ENCODE measurements around the gene GSC2.

The GSC2 gene

GRCh38 chr22:19114984-19115552 lies 35.0 kb downstream of the GSC2 start:
- TF ChIP-seq GABPA (IDR thresholded peaks at IDR 0.05; ENCODE audit: low read depth) (no peak), POLR2AphosphoS5 (IDR thresholded peaks at IDR 0.05; ENCODE audit: low read depth) (no peak), SPI1 (IDR thresholded peaks at IDR 0.05; ENCODE audit: borderline replicate concordance, low read depth) (no peak)
- TF ChIP-seq, protein P1, sequence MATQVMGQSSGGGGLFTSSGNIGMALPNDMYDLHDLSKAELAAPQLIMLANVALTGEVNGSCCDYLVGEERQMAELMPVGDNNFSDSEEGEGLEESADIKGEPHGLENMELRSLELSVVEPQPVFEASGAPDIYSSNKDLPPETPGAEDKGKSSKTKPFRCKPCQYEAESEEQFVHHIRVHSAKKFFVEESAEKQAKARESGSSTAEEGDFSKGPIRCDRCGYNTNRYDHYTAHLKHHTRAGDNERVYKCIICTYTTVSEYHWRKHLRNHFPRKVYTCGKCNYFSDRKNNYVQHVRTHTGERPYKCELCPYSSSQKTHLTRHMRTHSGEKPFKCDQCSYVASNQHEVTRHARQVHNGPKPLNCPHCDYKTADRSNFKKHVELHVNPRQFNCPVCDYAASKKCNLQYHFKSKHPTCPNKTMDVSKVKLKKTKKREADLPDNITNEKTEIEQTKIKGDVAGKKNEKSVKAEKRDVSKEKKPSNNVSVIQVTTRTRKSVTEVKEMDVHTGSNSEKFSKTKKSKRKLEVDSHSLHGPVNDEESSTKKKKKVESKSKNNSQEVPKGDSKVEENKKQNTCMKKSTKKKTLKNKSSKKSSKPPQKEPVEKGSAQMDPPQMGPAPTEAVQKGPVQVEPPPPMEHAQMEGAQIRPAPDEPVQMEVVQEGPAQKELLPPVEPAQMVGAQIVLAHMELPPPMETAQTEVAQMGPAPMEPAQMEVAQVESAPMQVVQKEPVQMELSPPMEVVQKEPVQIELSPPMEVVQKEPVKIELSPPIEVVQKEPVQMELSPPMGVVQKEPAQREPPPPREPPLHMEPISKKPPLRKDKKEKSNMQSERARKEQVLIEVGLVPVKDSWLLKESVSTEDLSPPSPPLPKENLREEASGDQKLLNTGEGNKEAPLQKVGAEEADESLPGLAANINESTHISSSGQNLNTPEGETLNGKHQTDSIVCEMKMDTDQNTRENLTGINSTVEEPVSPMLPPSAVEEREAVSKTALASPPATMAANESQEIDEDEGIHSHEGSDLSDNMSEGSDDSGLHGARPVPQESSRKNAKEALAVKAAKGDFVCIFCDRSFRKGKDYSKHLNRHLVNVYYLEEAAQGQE (IDR thresholded peaks at IDR 0.05; ENCODE audit: insufficient replicate concordance, low read depth), result no peak
- TF ChIP-seq, protein P2, sequence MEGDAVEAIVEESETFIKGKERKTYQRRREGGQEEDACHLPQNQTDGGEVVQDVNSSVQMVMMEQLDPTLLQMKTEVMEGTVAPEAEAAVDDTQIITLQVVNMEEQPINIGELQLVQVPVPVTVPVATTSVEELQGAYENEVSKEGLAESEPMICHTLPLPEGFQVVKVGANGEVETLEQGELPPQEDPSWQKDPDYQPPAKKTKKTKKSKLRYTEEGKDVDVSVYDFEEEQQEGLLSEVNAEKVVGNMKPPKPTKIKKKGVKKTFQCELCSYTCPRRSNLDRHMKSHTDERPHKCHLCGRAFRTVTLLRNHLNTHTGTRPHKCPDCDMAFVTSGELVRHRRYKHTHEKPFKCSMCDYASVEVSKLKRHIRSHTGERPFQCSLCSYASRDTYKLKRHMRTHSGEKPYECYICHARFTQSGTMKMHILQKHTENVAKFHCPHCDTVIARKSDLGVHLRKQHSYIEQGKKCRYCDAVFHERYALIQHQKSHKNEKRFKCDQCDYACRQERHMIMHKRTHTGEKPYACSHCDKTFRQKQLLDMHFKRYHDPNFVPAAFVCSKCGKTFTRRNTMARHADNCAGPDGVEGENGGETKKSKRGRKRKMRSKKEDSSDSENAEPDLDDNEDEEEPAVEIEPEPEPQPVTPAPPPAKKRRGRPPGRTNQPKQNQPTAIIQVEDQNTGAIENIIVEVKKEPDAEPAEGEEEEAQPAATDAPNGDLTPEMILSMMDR (IDR thresholded peaks at IDR 0.05; ENCODE audit: insufficient read depth, low read length), result no peak
- H3K27ac ChIP-seq (replicated peaks), result no peak overlapping the region
- no peak for DNase-seq (ENCODE audit: low read depth in 1 of 2, low spot score in 1 of 2)
- H3K4me3 ChIP-seq (replicated peaks; ENCODE audit: insufficient read depth, low read length), result no peak overlapping the region
- no peaks in the 10 kb centered on the region for H3K27me3 ChIP-seq (ENCODE audit: insufficient read depth, poor library complexity, severe bottlenecking)

- TF ChIP-seq SPI1 (IDR thresholded peaks at IDR 0.05; ENCODE audit: borderline replicate concordance, low read depth) (no peak), GABPA (IDR thresholded peaks at IDR 0.05; ENCODE audit: low read depth) (no peak), POLR2AphosphoS5 (IDR thresholded peaks at IDR 0.05; ENCODE audit: low read depth) (no peak)
- TF ChIP-seq, protein P2 (IDR thresholded peaks at IDR 0.05; ENCODE audit: insufficient read depth, low read length), result no peak
- TF ChIP-seq, protein P1 (IDR thresholded peaks at IDR 0.05; ENCODE audit: insufficient replicate concordance, low read depth), result no peak
- H3K27ac ChIP-seq (replicated peaks), result no peak overlapping the region
- H3K4me3 ChIP-seq (replicated peaks; ENCODE audit: insufficient read depth, low read length), result no peak overlapping the region
- no peaks in the 10 kb centered on the region for H3K27me3 ChIP-seq (ENCODE audit: insufficient read depth, poor library complexity, severe bottlenecking)
- DNase-seq (ENCODE audit: low read depth in 1 of 2, low spot score in 1 of 2), result no peak
Measured at GRCh38 chr22:19113429-19113828, 36.7 kb downstream of the GSC2 start.

DNA sequence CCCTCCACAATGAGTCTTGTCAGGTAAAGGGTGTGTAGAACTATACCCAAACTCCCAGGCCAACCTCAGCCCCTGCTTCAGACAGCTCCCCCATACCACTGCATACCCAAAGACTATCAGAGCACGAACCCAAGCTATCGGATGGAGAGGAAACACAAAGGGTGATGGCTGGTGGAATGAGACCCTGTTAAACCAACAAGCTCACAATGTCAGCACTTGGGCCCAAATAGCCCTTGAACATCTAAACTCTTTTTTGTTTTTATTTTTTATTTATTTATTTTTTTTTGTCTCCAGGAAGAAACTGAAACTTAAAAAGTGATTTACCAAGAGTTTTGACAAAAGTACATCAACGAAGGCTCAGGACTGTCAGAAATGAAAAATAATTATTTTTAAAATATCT lies 38.5 kb downstream of the GSC2 start:
- Histone ChIP-seq H3K27ac (replicated peaks) (peak overlapping the region; percentile 81), H3K4me3 (replicated peaks; ENCODE audit: insufficient read depth, low read length) (no peak overlapping the region), H3K27me3 (ENCODE audit: insufficient read depth, poor library complexity, severe bottlenecking) (no peaks in the 10 kb centered on the region)
- DNase-seq (ENCODE audit: low read depth in 1 of 2, low spot score in 1 of 2), result no peak
- no peak for TF ChIP-seq GABPA (IDR thresholded peaks at IDR 0.05; ENCODE audit: low read depth)
- TF ChIP-seq, protein P2 (IDR thresholded peaks at IDR 0.05; ENCODE audit: insufficient read depth, low read length), result no peak
- no peak for TF ChIP-seq POLR2AphosphoS5 (IDR thresholded peaks at IDR 0.05; ENCODE audit: low read depth)
- TF ChIP-seq, protein P1 (IDR thresholded peaks at IDR 0.05; ENCODE audit: insufficient replicate concordance, low read depth), result no peak

Measured in HL-60 (cell line).